NCI-H1436 (cell line): ENCODE measurements around the gene PGLYRP2.
"Not testable (repeated sequence)": the region's sequence is repeated elsewhere in the genome, so short reads cannot be mapped to it uniquely, and the experiment has no call there.

Source experiments
- DNase-seq: peaks from one replicate; lab custom pipeline; 2025; lab: John Stamatoyannopoulos, UW

The PGLYRP2 gene

DNA sequence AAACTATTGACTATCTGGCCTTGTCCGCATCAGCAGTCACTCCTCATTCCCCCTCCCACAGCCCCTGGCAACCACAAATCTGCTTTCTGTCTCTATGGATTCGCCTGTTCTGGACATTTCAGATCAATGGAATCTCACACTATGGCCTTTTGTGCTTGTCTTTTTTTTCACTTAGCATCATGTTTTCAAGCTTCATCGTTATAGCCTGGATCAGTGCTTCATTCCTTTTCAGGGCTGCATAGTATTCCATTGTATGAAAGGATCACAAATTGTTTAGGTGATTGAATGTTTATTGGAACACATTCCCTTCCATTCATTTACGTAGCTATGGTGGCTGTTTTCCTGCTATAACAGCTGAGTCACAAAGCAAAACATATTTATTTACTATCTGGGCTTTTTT lies 7.7 kb upstream of the PGLYRP2 start:
- DNase-seq = no peak

GRCh38 chr19:15485768-15486167 lies 6.5 kb upstream of the PGLYRP2 start:
- DNase-seq = not testable (repeated sequence)

GRCh38 chr19:15480996-15481395 lies 1.7 kb upstream of the PGLYRP2 start:
- DNase-seq = not testable (repeated sequence)

DNA sequence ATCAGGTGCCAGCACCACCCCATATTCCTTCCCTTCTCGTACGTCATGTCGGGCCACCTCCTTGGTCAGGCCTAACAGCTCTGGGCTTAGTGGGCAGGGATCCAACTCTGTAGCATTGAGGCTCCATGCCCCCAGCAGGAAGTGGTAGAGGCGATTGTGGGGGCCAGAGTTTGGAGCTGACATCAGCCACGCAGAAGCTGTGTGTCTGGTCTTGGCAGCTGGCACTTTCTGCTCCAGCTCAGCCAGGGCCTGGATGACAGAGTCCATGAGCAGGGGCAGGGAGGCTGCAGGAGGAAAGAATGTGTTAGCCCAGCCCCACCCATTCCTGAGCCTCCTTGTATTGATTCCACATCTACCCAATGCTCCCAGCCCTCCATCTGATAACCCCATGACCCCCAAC lies 3.0 kb downstream of the PGLYRP2 start:
- no peak for DNase-seq

DNA sequence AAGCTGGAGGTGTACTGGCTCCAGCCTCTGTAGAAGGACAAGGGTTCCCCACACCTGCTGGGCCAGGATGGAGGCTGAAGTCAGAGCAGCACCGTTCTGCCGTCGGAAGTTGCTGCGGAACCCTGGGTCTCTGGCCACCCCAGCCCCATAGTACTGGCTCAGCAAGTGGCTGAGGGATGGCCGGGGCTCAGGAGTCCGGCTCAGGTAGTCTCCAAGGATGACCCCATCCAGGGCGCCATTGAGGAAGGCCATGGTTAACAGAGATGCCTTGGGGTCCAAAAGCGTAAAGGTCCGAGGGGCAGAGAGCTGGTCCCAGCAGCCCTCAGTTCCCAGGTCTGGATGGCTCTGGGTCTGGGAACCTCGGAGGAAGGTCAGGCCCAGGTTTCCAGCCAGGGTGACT lies 3.7 kb downstream of the PGLYRP2 start:
- no peak for DNase-seq

GRCh38 chr19:15475169-15475568 lies 4.1 kb downstream of the PGLYRP2 start:
- DNase-seq = no peak

- DNase-seq = not testable (repeated sequence)
Observed at GRCh38 chr19:15473821-15474220, 5.5 kb downstream of the PGLYRP2 start.

- DNase-seq = no peak
Observed at GRCh38 chr19:15471639-15472101, 7.6 kb downstream of the PGLYRP2 start.

- no peak for DNase-seq
Observed at GRCh38 chr19:15469513-15470297, 9.6 kb downstream of the PGLYRP2 start.

- DNase-seq = no peak
Observed at GRCh38 chr19:15468675-15469512, 10.4 kb downstream of the PGLYRP2 start.

DNA sequence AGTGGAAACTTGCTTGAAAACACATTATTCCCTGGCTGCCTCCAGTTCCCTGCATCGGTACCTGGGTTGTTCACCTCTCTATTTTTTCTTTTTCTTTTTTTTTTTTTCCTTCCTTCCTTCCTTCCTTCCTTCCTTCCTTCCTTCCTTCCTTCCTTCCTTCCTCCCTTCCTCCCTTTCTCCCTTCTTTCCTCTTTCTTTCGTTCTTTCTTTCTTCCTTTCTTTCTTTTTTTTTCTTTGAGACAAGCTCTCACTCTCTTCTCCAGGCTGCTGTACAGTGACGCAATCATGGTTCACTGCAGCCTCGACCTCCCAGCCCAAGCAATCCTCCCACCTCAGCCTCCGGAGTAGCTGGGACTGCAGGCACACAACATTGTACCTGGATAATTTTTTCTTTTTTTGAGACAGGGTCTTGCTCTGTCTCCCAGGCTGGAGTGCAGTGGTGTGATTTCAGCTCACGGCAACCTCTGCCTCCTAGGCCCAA lies 11.5 kb downstream of the PGLYRP2 start:
- no peak for DNase-seq

DNA sequence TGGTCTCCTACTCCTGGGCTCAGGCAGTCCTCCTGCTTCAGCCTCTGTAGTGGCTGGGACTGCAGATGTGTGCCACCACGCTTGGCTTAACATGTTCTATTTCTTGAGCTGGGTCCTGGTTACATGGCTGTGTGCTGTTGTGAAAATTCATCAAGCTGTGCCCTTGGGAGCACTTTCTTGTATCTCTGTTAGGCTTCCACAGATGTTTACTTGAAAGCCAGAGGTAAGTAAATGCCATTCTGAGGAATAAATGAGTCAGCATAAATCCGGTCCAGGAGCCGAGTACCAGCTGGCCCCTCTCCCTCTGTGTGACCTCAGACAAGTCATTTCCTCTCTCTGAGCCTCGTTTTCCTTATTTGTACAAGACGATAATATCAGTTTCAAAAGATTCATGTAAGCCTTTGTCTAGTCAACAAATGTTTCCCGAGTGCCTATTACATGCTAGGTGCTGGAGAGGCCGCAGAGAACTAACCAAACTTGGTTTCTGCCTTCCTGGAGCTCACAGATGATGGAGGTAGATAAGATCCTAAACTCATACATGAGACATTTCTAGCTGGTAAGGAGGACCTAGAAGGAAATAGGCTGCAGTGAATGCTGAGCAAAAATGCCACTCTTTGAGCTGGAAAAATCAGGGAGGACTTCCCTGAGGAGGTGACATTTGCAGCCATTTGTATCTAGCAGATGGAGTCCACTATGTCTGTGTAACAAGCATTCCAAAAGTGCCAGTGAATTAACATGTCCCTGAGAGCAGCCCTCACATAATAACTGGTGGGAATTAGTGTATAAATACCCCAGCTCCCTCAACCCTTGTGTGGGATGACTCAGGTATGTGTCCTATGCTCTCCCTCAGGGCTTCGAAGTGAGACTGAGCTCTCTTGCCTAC lies 12.2 kb downstream of the PGLYRP2 start:
- DNase-seq = no peak

- DNase-seq = no peak
Observed at GRCh38 chr19:15464394-15465385, 14.6 kb downstream of the PGLYRP2 start, which contains the start of gene RASAL3. Gene RASAL3, minus strand, starts transcription at chr19:15464544. Its CDS starts 186 bp downstream, at chr19:15464358.

- DNase-seq = no peak
Observed at GRCh38 chr19:15463861-15464371, 15.4 kb downstream of the PGLYRP2 start.

DNA sequence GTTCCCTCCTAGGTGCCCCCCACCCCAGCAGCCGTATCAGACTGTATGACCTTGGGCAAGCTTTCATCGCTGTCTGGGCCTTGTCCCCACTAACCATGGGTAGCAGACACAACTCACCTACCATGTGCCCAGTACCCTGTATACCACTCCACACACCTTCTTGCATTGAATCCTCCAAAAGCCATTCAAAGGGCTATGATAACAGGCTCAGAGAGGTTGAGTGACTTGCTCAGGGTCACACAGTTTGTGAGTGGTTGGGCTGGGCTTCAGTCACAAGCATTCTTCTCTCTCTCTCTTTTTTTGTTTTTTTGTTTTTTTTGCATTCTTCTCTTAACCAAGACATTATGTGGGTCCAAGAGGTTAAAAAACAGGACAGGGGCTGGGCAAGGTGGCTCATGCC lies 17.6 kb downstream of the PGLYRP2 start:
- no peak for DNase-seq

- DNase-seq = no peak
Observed at GRCh38 chr19:15457701-15458484, 21.4 kb downstream of the PGLYRP2 start.

DNA sequence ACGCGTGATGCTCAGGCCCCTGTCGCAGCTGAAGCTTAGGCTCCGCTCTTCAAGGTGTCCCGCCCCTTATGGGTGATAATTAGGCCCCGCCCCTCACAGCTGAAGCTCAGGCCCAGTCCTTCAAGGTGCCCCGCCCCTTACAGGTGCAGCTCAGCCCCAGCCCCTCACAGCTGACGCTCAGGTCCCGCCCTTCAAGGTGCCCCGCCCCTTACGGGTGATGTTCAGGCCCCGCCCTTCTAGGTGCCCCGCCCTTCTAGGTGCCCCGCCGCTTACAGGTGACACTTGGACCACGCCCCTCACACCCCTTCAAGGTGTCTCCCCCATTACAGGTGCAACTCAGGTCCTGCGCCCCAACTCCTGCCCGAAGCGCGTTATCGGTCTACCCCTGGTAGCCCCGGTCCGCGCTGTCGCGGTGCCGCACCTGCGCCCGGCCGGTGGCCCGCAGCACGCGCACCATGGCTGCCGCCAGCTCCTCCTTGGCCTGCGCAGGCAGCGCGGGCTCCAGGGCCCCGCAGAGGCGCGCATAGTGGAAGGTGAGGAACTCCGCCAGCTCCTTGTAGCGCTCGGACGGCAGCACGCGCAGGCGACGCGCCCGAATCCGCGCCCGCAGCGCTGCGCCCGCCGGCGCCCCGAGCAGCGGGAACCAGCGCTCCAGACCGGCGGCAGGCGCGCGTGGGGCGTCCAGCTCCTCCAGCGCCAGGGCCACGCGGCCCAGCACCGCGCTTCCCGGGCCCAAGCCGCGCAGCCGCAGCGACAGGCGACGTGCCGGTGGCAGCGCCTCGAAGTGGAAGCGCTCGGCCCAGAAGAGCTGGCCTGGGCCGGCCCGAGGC lies 22.2 kb downstream of the PGLYRP2 start:
- no peak for DNase-seq

DNA sequence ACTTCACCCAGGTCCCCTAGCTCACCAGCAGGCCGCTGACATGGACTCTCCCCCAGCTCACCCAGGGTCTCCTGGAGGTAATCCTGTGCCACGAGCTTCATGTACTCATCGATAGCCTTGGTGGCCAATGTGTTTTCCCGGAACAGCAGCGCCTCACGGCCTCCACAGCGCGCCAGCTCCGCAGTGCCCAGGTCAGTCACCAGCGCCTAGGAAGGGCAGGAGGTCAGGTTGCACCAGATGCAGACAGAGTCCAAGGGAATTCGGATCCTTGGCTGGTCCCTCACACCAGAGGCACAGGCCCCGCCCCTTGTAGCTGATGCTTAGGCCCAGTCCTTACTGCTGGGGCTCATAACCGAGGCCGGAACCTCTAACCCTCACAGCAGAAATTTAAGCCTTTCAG lies 22.9 kb downstream of the PGLYRP2 start:
- no peak for DNase-seq

DNA sequence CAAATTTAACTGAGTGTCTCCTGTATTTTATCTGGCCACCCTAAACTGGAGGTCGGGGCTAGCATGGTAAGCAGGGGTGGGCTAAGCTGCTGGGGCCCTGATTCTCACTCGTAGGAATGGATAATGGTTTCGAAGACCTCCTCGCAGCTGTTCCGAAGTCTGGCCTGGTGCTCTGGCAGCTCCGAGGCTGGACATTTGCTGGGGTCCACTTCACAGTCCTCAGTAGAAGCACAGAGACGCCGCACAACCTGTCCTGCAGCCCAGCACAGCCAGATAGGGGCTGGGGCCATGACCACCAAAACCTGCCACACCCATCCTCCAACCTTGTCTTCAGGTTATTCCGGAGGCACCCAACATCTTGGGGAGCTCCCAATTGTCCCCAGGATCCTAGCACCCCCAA lies 23.3 kb downstream of the PGLYRP2 start:
- DNase-seq = no peak
